Ovary (tissue), 9 donors: ENCODE data around the gene NELL2. TPM values are rescaled to one million over a fixed set of nuclear protein-coding genes. Genes with fewer than 3 reads are reported as not detected.

ENCODE experiments used
- DNase-seq, 5 donors: peaks; one replicate each; pipeline ENCODE4 v3.0.0-alpha.2; 2019 to 2020
- H3K27ac ChIP-seq, 2 donors: fragments of 200-600 bp; one replicate each; pipeline versions ENCODE4 v1.5.1 to v1.8.0; 2019 to 2022
- H3K27me3 ChIP-seq: fragments of 200-600 bp; one replicate; pipeline ENCODE4 v1.8.0; 2022
- H3K36me3 ChIP-seq: fragments of 200-600 bp; sonication (generic); one replicate; pipeline ENCODE4 v1.5.1; 2019
- H3K4me1 ChIP-seq: one replicate; pipeline ENCODE4 v1.8.1; 2013; ENCODE audit warnings: mild to moderate bottlenecking, moderate library complexity; ENCODE audit not compliant: insufficient read depth
- H3K4me3 ChIP-seq: fragments of 200-600 bp; sonication (generic); one replicate; pipeline ENCODE4 v1.5.1; 2017
- H3K9me3 ChIP-seq, 2 donors: fragments of 200-600 bp in 1 of 2; sonication (generic) in 1 of 2; one replicate each; pipeline versions ENCODE4 v1.5.1 to v1.8.1; 2013 to 2019; ENCODE audit warnings: mild to moderate bottlenecking in 1 of 2, moderate library complexity in 1 of 2
- CTCF ChIP-seq, 3 donors: fragments of 450-650 bp in 2 of 3; fragments of 200-600 bp in 1 of 3; IDR thresholded peaks; one replicate each; pipeline versions ENCODE4 v1.5.1 to v1.8.0; 2016 to 2022; ENCODE audit warnings: antibody characterized with exemption in 3 of 3, mild to moderate bottlenecking in 1 of 3
- EP300 ChIP-seq: sonication (generic); formaldehyde crosslinking; IDR thresholded peaks from one replicate; pipeline ENCODE4 v1.6.1; 2017; ENCODE audit warnings: antibody characterized with exemption
- POLR2A ChIP-seq: fragments of 450-650 bp; IDR thresholded peaks from one replicate; pipeline ENCODE4 v1.6.1; 2017; ENCODE audit warnings: antibody characterized with exemption, mild to moderate bottlenecking, moderate library complexity
- WGBS, 3 donors: extraction: QIAGEN DNeasy Blood & Tissue Kit in 1 of 3; methylation state at CpG; one replicate each; pipeline versions ENCODE4 v1.1.5 to v1.1.7; 2013 to 2017; 5-methylcytosine and 5-hydroxymethylcytosine counted together
- intact Hi-C, 4 donors: fragments of 100-400 bp; cut with DNase I; formaldehyde crosslinking; loops; one replicate each; pipeline versions ENCODE4 v1.11.0 to v1.15.1; 2022 to 2023
- polyA plus RNA-seq, 2 donors: library from polyadenylated mRNA; stranded (reverse); fragments of 200-250 nt in 1 of 2; fragments of 350-450 nt in 1 of 2; fragmentation: Illumina TruSeq in 1 of 2; extraction: RNeasy Lipid Tissue Mini Kit (QIAGEN cat#74804) in 1 of 2; gene quantifications; one replicate each; pipeline ENCODE4 v1.2.3, GENCODE V29; 2013 to 2014
- total RNA-seq, 7 donors: library from RNA; depleted of rRNA in 2 of 7; stranded (reverse); fragments of >200 nt in 2 of 7; fragmentation: NEBNext Ultra II Directional in 3 of 7; extraction: Animal tissue kit (Norgen Biotek cat#: 25700) in 3 of 7; gene quantifications; one replicate each; pipeline versions ENCODE4 v1.1.0 to v1.2.4, GENCODE V29; 2016 to 2023
- donor health status: DM: no; HTN: no; CAD: no; lungs with moderate emphysema.
- donor health status: DM: no; HTN: no; CAD: no.
- donor health status: Bipolar disorder and iron deficiency.
- donor health status: DM: yes; HTN: yes; CAD: no.
- donor health status: DM: no; HTN: no; CAD: no.
- donor health status: DM: yes; HTN: yes; CAD: no.

Gene NELL2
- total and polyA plus RNA-seq, 9 donors: 0.15 to 114 (median 1.7) TPM

- Histone ChIP-seq H3K4me3 (no peak overlapping the region), H3K36me3 (no peaks in the 10 kb centered on the region), H3K27ac (no peak overlapping the region), H3K9me3 (no peaks in the 10 kb centered on the region), H3K4me1 (no peaks in the 10 kb centered on the region), H3K27me3 (no peaks in the 10 kb centered on the region)
- no peak for TF ChIP-seq CTCF (IDR thresholded peaks at IDR 0.05)
- no peak for TF ChIP-seq EP300
- no peak for TF ChIP-seq POLR2A
- no peak for DNase-seq
- intact Hi-C loops: no loop called here
- 65 to 71% (median 69%) methylated on average over 1 of the region's 1 CpG for WGBS, 3 donors
These were observed 138.1 kb downstream of the NELL2 start for GRCh38 chr12:44738051-44738450.

GRCh38 chr12:44728566-44728965 is 147.5 kb downstream of the NELL2 start:
- no peak for TF ChIP-seq CTCF (IDR thresholded peaks at IDR 0.05)
- no peak for TF ChIP-seq EP300
- no peak for TF ChIP-seq POLR2A
- no peak overlapping the region for H3K27ac ChIP-seq
- H3K9me3 ChIP-seq: no peaks in the 10 kb centered on the region
- no peaks in the 10 kb centered on the region for H3K27me3 ChIP-seq
- DNase-seq: no peak
- H3K4me3 ChIP-seq: no peak overlapping the region
- H3K4me1 ChIP-seq: no peaks in the 10 kb centered on the region
- H3K36me3 ChIP-seq: no peaks in the 10 kb centered on the region
- intact Hi-C loops: no loop called here
- WGBS, 3 donors: 58 to 77% (median 71%) methylated on average over 1 of the region's 1 CpG

GRCh38 chr12:44720265-44720664 is 155.8 kb downstream of the NELL2 start:
- intact Hi-C loops: no loop called here
- TF ChIP-seq EP300 (no peak), CTCF (IDR thresholded peaks at IDR 0.05) (no peak), POLR2A (no peak)
- Histone ChIP-seq H3K27me3 (no peaks in the 10 kb centered on the region), H3K27ac (no peak overlapping the region), H3K36me3 (no peaks in the 10 kb centered on the region), H3K4me3 (no peak overlapping the region), H3K9me3 (no peaks in the 10 kb centered on the region), H3K4me1 (no peaks in the 10 kb centered on the region)
- no peak for DNase-seq
- WGBS, 3 donors: 65 to 71% (median 70%) methylated on average over 2 of the region's 2 CpGs

GRCh38 chr12:44717612-44718011 is 158.5 kb downstream of the NELL2 start:
- Histone ChIP-seq H3K4me3 (no peak overlapping the region), H3K9me3 (no peaks in the 10 kb centered on the region), H3K4me1 (no peaks in the 10 kb centered on the region), H3K36me3 (no peaks in the 10 kb centered on the region), H3K27me3 (no peaks in the 10 kb centered on the region), H3K27ac (no peak overlapping the region)
- no peak for TF ChIP-seq POLR2A
- TF ChIP-seq CTCF (IDR thresholded peaks at IDR 0.05): no peak
- no peak for TF ChIP-seq EP300
- no peak for DNase-seq
- 81 to 89% (median 86%) methylated on average over 2 of the region's 2 CpGs for WGBS, 3 donors
- intact Hi-C loops: loop anchor here in 1 of 4 donors (2.0 kb wide), 1 partner anchor 13 kb away; no protein-coding TSS in a partner anchor
